HG03196 (cell line): ENCODE results near the gene PSD4.

Experiments
- ATAC-seq: cut with Tn5 transposase; IDR thresholded peaks from one replicate; pipeline ENCODE4 v1.9.1; 2021; ENCODE audit not compliant: unreplicated experiment

Gene PSD4

GRCh38 chr2:113258471-113259147, 84.8 kb downstream of the PSD4 start:
- ATAC-seq, result no peak
